GM23338 (cell line): ENCODE measurements around the gene PLPP2.

Experiments used
- CTCF ChIP-seq, 2 experiments: fragments of 200-600 bp in 1 of 2; sonication (generic) in 1 of 2; conservative IDR thresholded peaks; 2 replicates each; pipeline versions ENCODE4 v1.5.1 to v1.6.1; 2016 to 2017; ENCODE audit warnings: antibody characterized with exemption in 2 of 2, low read depth in 2 of 2, mild to moderate bottlenecking in 2 of 2, moderate library complexity in 1 of 2
- EZH2 ChIP-seq: fragments of 200-600 bp; sonication (generic); IDR thresholded peaks from one replicate; pipeline ENCODE4 v1.8.0; 2017; ENCODE audit warnings: antibody characterized with exemption, mild to moderate bottlenecking, low read depth; ENCODE audit not compliant: unreplicated experiment

- TF ChIP-seq CTCF (conservative IDR thresholded peaks at IDR 0.05; ENCODE audit: low read depth in 2 of 2) (no peak), EZH2 (no peak)
These were observed 9.9 kb downstream of the PLPP2 start for GRCh38 chr19:281156-281853.
